H1 (cell line): ENCODE data around the gene DNAI2.

Experiments used
- KDM5A ChIP-seq: fragments of 200-600 bp; IDR thresholded peaks from 2 replicates; pipeline ENCODE4 v1.7.1; 2012; ENCODE audit warnings: mild to moderate bottlenecking, low read length, inconsistent platforms, mixed read lengths
- MAX ChIP-seq: IDR thresholded peaks from 2 replicates; pipeline ENCODE4 v1.6.1; 2012; ENCODE audit warnings: inconsistent platforms

GRCh38 chr17:74316220-74316619, 42.2 kb downstream of the DNAI2 start:
- no peak for TF ChIP-seq KDM5A
- TF ChIP-seq MAX = no peak
